ENCODE measurements around the gene IKZF2. TPM values are rescaled to one million over a fixed set of nuclear protein-coding genes. Genes with fewer than 3 reads are reported as not detected.

The IKZF2 gene
- total RNA-seq, 1 experiment from 2014 or later: 3.0 TPM

DNA sequence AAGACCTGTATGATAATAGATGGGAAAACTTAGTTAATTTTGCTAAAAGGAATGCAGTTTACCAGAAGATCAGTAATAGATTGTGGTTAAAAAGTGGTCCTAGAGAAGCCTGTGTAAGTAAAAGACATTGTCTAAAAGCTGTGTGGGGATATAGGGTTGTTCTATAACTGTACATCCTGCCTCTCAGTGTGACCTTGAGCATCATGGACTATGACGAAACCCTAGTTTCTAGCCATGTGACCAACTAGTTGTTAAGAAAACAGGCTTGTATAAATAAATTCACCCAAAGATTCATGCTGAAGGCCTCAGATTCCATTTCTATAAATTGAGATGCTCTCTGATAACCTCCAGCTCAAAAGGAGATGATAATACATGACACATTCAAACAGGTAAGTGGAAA is 160.7 kb downstream of the IKZF2 start:
- no peak for DNase-seq

More for the DNA sequence above, 160.7 kb downstream of the IKZF2 start:
- Histone ChIP-seq H3K18ac (ENCODE audit: insufficient read length, low read depth, low read length) (no peak overlapping the region), H3K9ac (ENCODE audit: extremely low read depth, insufficient read length, low read length) (no peak overlapping the region), H2BK5ac (ENCODE audit: insufficient read length, low read length) (no peak overlapping the region), H3K23ac (ENCODE audit: insufficient read length, low read depth, low read length) (no peak overlapping the region), H2AFZ (ENCODE audit: low read length) (no peak overlapping the region), H4K20me1 (ENCODE audit: control insufficient read depth, insufficient read depth, insufficient read length) (no peaks in the 10 kb centered on the region), H3K4me2 (ENCODE audit: insufficient read depth, insufficient read length, low read length) (no peak overlapping the region), H3K14ac (ENCODE audit: insufficient read depth, low read length) (no peak overlapping the region), H2BK120ac (ENCODE audit: low read depth, low read length, poor library complexity, severe bottlenecking) (no peak overlapping the region), H3K56ac (ENCODE audit: insufficient read length, low read depth, low read length) (no peak overlapping the region), H4K5ac (ENCODE audit: insufficient read length, low read depth, low read length) (no peak overlapping the region), H3K27ac (ENCODE audit: insufficient read length, low read depth, low read length) (no peak overlapping the region), H4K8ac (replicated peaks; ENCODE audit: insufficient read length, low read depth, low read length) (no peak overlapping the region), H4K91ac (ENCODE audit: insufficient read length, low read depth, low read length) (no peak overlapping the region), H3K79me2 (ENCODE audit: insufficient read depth, low read length) (no peaks in the 10 kb centered on the region), H2BK12ac (ENCODE audit: insufficient read length, low read depth, low read length) (no peak overlapping the region), H3K79me1 (ENCODE audit: insufficient read depth, low read depth, low read length, poor library complexity, severe bottlenecking) (no peaks in the 10 kb centered on the region), H3K27me3 (ENCODE audit: insufficient read depth, low read length) (no peaks in the 10 kb centered on the region), H3T11ph (ENCODE audit: low read length) (no peak overlapping the region), H3K23me2 (ENCODE audit: insufficient read length, low read depth, low read length, poor library complexity, severe bottlenecking) (no peaks in the 10 kb centered on the region), H3K4ac (ENCODE audit: low read depth, low read length) (no peak overlapping the region), H3K9me3 (ENCODE audit: control insufficient read depth, low read depth, low read length) (no peaks in the 10 kb centered on the region), H2BK20ac (ENCODE audit: low read depth, low read length, poor library complexity, severe bottlenecking) (no peak overlapping the region), H2BK15ac (ENCODE audit: low read depth, low read length) (no peak overlapping the region), H3K4me1 (ENCODE audit: insufficient read depth, low read length) (no peaks in the 10 kb centered on the region), H2AK5ac (ENCODE audit: insufficient read length, low read length) (no peak overlapping the region)
- Mint-ChIP-seq H3K27ac (no peak overlapping the region), H3K4me1 (no peaks in the 10 kb centered on the region), H3K9me3 (no peaks in the 10 kb centered on the region), H3K4me3 (no peak overlapping the region), H3K36me3 (ENCODE audit: insufficient read depth in 1 of 3, low read depth in 3 of 3) (no peaks in the 10 kb centered on the region; a peak in 1 of 7 replicates), H3K27me3 (ENCODE audit: low read depth) (no peaks in the 10 kb centered on the region; the same call in none of the 2 replicates)
- WGBS (ENCODE audit: extremely low coverage, insufficient read length, low lambda C conversion rate): no CpG with 5 or more reads among the region's 1 CpG
- TF ChIP-seq, protein P1, sequence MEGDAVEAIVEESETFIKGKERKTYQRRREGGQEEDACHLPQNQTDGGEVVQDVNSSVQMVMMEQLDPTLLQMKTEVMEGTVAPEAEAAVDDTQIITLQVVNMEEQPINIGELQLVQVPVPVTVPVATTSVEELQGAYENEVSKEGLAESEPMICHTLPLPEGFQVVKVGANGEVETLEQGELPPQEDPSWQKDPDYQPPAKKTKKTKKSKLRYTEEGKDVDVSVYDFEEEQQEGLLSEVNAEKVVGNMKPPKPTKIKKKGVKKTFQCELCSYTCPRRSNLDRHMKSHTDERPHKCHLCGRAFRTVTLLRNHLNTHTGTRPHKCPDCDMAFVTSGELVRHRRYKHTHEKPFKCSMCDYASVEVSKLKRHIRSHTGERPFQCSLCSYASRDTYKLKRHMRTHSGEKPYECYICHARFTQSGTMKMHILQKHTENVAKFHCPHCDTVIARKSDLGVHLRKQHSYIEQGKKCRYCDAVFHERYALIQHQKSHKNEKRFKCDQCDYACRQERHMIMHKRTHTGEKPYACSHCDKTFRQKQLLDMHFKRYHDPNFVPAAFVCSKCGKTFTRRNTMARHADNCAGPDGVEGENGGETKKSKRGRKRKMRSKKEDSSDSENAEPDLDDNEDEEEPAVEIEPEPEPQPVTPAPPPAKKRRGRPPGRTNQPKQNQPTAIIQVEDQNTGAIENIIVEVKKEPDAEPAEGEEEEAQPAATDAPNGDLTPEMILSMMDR (conservative IDR thresholded peaks at IDR 0.05): no peak
